ENCODE data around the gene USP3.

DNA sequence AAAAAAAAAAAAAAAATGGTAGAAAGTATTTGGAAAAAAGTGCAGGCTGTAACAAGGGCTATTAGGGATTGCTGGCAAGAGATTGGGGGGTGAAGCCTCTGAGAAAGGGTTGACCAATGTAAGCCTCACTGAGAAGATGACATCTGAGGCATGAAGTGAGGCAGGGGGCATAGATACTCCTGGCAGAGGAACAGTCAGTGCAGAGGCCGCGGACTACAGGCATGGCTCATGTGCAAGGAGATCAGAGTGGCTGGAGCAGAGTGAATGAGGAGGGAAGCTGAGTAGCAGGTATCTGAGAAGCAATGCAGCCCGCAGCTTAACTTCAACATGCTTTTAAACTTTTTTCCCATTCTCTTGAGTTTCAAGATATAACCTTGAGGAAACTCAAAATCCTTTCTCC, 98.2 kb downstream of the USP3 start:
- TF ChIP-seq, protein P1, sequence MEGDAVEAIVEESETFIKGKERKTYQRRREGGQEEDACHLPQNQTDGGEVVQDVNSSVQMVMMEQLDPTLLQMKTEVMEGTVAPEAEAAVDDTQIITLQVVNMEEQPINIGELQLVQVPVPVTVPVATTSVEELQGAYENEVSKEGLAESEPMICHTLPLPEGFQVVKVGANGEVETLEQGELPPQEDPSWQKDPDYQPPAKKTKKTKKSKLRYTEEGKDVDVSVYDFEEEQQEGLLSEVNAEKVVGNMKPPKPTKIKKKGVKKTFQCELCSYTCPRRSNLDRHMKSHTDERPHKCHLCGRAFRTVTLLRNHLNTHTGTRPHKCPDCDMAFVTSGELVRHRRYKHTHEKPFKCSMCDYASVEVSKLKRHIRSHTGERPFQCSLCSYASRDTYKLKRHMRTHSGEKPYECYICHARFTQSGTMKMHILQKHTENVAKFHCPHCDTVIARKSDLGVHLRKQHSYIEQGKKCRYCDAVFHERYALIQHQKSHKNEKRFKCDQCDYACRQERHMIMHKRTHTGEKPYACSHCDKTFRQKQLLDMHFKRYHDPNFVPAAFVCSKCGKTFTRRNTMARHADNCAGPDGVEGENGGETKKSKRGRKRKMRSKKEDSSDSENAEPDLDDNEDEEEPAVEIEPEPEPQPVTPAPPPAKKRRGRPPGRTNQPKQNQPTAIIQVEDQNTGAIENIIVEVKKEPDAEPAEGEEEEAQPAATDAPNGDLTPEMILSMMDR (IDR thresholded peaks at IDR 0.05; ENCODE audit: insufficient read depth, low read length, poor library complexity, severe bottlenecking), result no peak
- no peak for TF ChIP-seq EZH2phosphoT487 (conservative IDR thresholded peaks at IDR 0.05; ENCODE audit: low read length)
